Vagina (tissue), 2 donors: ENCODE results near the gene DTX3L.

Experiments
- POLR2A ChIP-seq, 2 donors: fragments of 450-650 bp; IDR thresholded peaks; one replicate each; pipeline ENCODE4 v1.6.1; 2017; ENCODE audit warnings: antibody characterized with exemption in 2 of 2, mild to moderate bottlenecking in 2 of 2, moderate library complexity in 2 of 2
- TF ChIP-seq, protein P1 (sequence below), 3 experiments: fragments of 450-650 bp in 2 of 3; fragments of 200-600 bp in 1 of 3; sonication (generic) in 1 of 3; IDR thresholded peaks; one replicate each; pipeline ENCODE4 v1.5.1; 2017 to 2019; ENCODE audit warnings: antibody characterized with exemption in 3 of 3, mild to moderate bottlenecking in 2 of 3, moderate library complexity in 2 of 3

DNA sequence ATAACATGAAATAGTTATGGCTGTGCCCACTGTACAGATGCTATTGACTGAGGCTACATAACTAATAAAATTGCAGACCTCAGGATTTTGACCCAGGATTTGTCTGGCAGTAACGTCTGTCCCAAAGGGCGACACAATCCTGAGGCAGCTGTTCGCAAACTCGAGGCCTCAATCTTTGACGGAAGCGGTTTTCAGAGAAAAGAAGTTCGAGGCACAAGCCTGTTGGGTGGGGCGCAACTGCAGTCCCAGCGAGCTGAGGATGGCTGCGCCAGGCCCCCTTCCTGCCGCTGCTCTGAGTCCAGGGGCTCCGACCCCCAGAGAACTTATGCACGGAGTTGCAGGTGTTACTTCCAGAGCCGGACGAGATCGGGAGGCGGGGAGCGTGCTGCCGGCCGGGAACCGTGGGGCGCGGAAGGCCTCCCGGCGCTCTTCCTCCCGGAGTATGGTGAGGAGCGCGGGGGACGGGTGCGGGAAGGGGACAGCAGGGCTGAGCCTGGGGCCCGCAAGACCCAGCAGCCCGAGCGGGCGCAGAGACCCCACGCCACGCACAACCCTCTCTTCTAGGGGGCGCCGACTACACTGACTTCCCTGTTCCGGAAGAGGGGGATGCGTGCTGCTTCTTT, 13.4 kb downstream of the DTX3L start, which contains the start of gene PARP15:
- TF ChIP-seq, protein P1, sequence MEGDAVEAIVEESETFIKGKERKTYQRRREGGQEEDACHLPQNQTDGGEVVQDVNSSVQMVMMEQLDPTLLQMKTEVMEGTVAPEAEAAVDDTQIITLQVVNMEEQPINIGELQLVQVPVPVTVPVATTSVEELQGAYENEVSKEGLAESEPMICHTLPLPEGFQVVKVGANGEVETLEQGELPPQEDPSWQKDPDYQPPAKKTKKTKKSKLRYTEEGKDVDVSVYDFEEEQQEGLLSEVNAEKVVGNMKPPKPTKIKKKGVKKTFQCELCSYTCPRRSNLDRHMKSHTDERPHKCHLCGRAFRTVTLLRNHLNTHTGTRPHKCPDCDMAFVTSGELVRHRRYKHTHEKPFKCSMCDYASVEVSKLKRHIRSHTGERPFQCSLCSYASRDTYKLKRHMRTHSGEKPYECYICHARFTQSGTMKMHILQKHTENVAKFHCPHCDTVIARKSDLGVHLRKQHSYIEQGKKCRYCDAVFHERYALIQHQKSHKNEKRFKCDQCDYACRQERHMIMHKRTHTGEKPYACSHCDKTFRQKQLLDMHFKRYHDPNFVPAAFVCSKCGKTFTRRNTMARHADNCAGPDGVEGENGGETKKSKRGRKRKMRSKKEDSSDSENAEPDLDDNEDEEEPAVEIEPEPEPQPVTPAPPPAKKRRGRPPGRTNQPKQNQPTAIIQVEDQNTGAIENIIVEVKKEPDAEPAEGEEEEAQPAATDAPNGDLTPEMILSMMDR (IDR thresholded peaks at IDR 0.05) = no peak
- TF ChIP-seq POLR2A (IDR thresholded peaks at IDR 0.05) = no peak
